Rectal smooth muscle tissue (tissue), 1 donor: ENCODE data around the gene RPL22L1.
A peak's percentile ranks its signal among the peaks of the same experiment; 100 is the strongest.

Experiments
- H3K27ac ChIP-seq: one replicate; pipeline ENCODE4 v1.7.0; 2013; ENCODE audit warnings: low read depth, low read length, inconsistent platforms
- H3K27me3 ChIP-seq: one replicate; pipeline ENCODE4 v1.7.0; 2013; ENCODE audit warnings: low read length; ENCODE audit not compliant: control insufficient read depth, insufficient read depth
- H3K36me3 ChIP-seq: one replicate; pipeline ENCODE4 v1.7.0; 2013; ENCODE audit warnings: low read length; ENCODE audit not compliant: control insufficient read depth, insufficient read depth
- H3K4me1 ChIP-seq: one replicate; pipeline ENCODE4 v1.7.0; 2013; ENCODE audit warnings: low read length; ENCODE audit not compliant: control insufficient read depth, insufficient read depth
- H3K4me3 ChIP-seq: one replicate; pipeline ENCODE4 v1.7.0; 2013; ENCODE audit warnings: low read length
- H3K9ac ChIP-seq: one replicate; pipeline ENCODE4 v1.7.0; 2013; ENCODE audit warnings: low read length

RPL22L1 gene

GRCh38 chr3:170868577-170869238, 1.3 kb downstream of the RPL22L1 start:
- peak overlapping the region; percentile 100 for H3K4me3 ChIP-seq

GRCh38 chr3:170867143-170867937, 2.7 kb downstream of the RPL22L1 start:
- no peak overlapping the region for H3K27ac ChIP-seq
- H3K4me3 ChIP-seq, result no peak overlapping the region
- no peaks in the 10 kb centered on the region for H3K27me3 ChIP-seq
- no peak overlapping the region for H3K9ac ChIP-seq
- peaks cover 4% of the 10 kb centered on the region for H3K4me1 ChIP-seq
- peaks cover 7% of the 10 kb centered on the region for H3K36me3 ChIP-seq

More at GRCh38 chr3:170868577-170869238, 1.3 kb downstream of the RPL22L1 start:
- H3K4me1 ChIP-seq, result peaks cover 4% of the 10 kb centered on the region
- H3K9ac ChIP-seq, result no peak overlapping the region
- H3K27ac ChIP-seq, result peak overlapping the region; percentile 70
- peaks cover 7% of the 10 kb centered on the region for H3K36me3 ChIP-seq
- no peaks in the 10 kb centered on the region for H3K27me3 ChIP-seq

- Histone ChIP-seq H3K4me1 (peaks cover 4% of the 10 kb centered on the region), H3K27me3 (no peaks in the 10 kb centered on the region), H3K9ac (no peak overlapping the region), H3K4me3 (no peak overlapping the region), H3K27ac (no peak overlapping the region), H3K36me3 (peaks cover 7% of the 10 kb centered on the region)
These were observed 3.5 kb downstream of the RPL22L1 start for GRCh38 chr3:170866499-170866898.

GRCh38 chr3:170865209-170866094, 4.5 kb downstream of the RPL22L1 start:
- Histone ChIP-seq H3K9ac (no peak overlapping the region), H3K36me3 (peaks cover 7% of the 10 kb centered on the region), H3K4me3 (no peak overlapping the region), H3K4me1 (peaks cover 4% of the 10 kb centered on the region), H3K27ac (no peak overlapping the region), H3K27me3 (no peaks in the 10 kb centered on the region)

GRCh38 chr3:170864525-170865208, 5.3 kb downstream of the RPL22L1 start:
- H3K4me3 ChIP-seq, result no peak overlapping the region
- peaks cover 4% of the 10 kb centered on the region for H3K4me1 ChIP-seq
- H3K27ac ChIP-seq, result no peak overlapping the region
- H3K9ac ChIP-seq, result no peak overlapping the region
- H3K36me3 ChIP-seq, result peaks cover 7% of the 10 kb centered on the region
- H3K27me3 ChIP-seq, result no peaks in the 10 kb centered on the region

GRCh38 chr3:170863816-170864215, 6.2 kb downstream of the RPL22L1 start:
- Histone ChIP-seq H3K9ac (no peak overlapping the region), H3K27me3 (no peaks in the 10 kb centered on the region), H3K36me3 (peaks cover 7% of the 10 kb centered on the region), H3K4me3 (no peak overlapping the region), H3K27ac (no peak overlapping the region), H3K4me1 (no peaks in the 10 kb centered on the region)

GRCh38 chr3:170862618-170863374, 7.2 kb downstream of the RPL22L1 start:
- no peak overlapping the region for H3K4me3 ChIP-seq
- H3K4me1 ChIP-seq, result no peaks in the 10 kb centered on the region
- no peaks in the 10 kb centered on the region for H3K27me3 ChIP-seq
- H3K9ac ChIP-seq, result no peak overlapping the region
- peaks cover 7% of the 10 kb centered on the region for H3K36me3 ChIP-seq
- no peak overlapping the region for H3K27ac ChIP-seq

- no peak overlapping the region for H3K4me3 ChIP-seq
- H3K36me3 ChIP-seq, result no peaks in the 10 kb centered on the region
- no peaks in the 10 kb centered on the region for H3K4me1 ChIP-seq
- H3K27me3 ChIP-seq, result no peaks in the 10 kb centered on the region
- H3K9ac ChIP-seq, result no peak overlapping the region
- H3K27ac ChIP-seq, result no peak overlapping the region
These were observed 11.4 kb downstream of the RPL22L1 start for GRCh38 chr3:170858599-170858998.

- Histone ChIP-seq H3K27me3 (no peaks in the 10 kb centered on the region), H3K4me1 (no peaks in the 10 kb centered on the region), H3K36me3 (no peaks in the 10 kb centered on the region), H3K4me3 (no peak overlapping the region), H3K9ac (no peak overlapping the region), H3K27ac (no peak overlapping the region)
These were observed 17.7 kb downstream of the RPL22L1 start for GRCh38 chr3:170852324-170852723.

GRCh38 chr3:170848292-170848917, 21.6 kb downstream of the RPL22L1 start:
- no peak overlapping the region for H3K27ac ChIP-seq
- no peaks in the 10 kb centered on the region for H3K4me1 ChIP-seq
- no peaks in the 10 kb centered on the region for H3K27me3 ChIP-seq
- no peak overlapping the region for H3K9ac ChIP-seq
- H3K36me3 ChIP-seq, result no peaks in the 10 kb centered on the region
- H3K4me3 ChIP-seq, result no peak overlapping the region

- Histone ChIP-seq H3K4me3 (no peak overlapping the region), H3K4me1 (no peaks in the 10 kb centered on the region), H3K27me3 (no peaks in the 10 kb centered on the region), H3K27ac (no peak overlapping the region), H3K9ac (no peak overlapping the region), H3K36me3 (no peaks in the 10 kb centered on the region)
These were observed 25.6 kb downstream of the RPL22L1 start for GRCh38 chr3:170844377-170844776.
